Skeletal muscle cell (primary cell): ENCODE data around the gene MPZL3.
"Not testable (repeated sequence)": the region's sequence is repeated elsewhere in the genome, so short reads cannot be mapped to it uniquely, and the experiment has no call there.

Experiments used
- DNase-seq: peaks from one replicate; pipeline ENCODE4 v3.0.0-alpha.2; 2010; ENCODE audit warnings: low read depth
- H3K4me3 ChIP-seq: 2 replicates; pipeline ENCODE4 v1.5.1; 2011; ENCODE audit warnings: low read depth, mild to moderate bottlenecking, control low read depth, low read length, moderate library complexity

Gene MPZL3

DNA sequence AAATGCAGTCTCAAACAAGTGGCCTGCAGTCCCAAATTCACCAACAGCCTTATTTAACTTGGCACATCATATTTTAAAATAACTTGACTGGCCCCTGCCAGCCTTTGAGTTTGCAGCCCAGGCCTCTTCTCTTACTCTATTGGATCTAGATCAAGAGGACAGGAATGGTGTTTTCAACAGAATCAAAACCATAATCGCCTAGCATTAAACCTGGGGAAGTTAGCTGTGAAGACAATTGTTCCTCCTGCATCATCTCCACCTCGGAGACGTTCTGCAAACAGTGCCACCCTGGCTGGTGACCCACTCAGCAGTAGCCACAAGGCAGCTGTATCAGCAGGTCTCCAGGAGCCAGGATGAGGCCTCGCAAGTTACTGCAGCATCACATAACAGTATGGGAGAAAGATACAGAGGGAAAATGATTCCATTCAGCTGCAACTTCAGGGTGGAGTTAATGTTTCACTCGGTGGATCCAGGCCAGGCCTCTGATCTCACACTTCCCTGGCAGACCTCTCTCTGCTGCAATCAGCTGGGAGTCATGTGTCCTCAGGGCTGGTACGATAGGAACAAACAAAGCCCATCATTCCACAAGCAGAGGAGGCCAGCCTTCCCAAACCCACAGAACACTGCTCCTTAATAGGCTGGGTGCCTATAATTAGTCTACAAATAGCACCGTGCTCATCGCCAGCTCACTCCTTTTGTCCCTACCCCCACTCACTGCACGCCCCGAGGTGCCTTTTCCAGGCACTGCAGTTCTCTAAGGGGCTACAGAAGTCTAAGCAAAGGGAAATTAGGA, 57.1 kb downstream of the MPZL3 start:
- H3K4me3 ChIP-seq: no peak overlapping the region
- peak; percentile 28 for DNase-seq

DNA sequence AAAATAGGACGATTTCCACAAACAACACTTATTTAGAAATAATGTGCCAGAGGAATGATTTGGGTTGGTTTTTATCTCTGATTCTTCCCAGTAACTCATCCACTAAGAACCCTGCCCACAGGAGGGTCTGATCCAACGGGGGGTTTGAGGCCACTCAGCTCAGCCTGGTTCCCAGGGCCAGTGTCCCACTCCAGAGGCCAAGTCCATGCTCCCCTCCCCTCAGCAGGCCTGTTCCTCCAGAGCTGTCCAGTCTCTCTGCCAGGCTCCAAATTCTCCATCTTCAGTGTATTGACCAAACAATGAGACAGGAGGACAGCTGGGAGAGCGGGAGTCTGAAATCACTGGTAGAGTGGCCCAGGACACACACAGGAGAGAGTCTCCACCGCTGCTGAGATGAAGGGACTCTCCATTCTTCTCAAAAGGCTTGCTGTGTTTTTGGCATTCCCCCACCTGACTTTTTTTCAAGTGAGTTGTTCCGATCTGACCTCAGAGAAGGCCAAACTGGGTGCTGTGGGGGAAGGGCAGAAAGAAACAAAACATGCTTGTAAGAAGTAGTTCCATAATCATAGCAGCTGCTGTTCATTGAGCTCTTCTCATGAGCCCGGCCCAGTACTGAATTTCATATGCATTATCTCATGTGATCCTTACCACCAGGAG, 58.1 kb downstream of the MPZL3 start:
- DNase-seq: no peak
- no peak overlapping the region for H3K4me3 ChIP-seq

DNA sequence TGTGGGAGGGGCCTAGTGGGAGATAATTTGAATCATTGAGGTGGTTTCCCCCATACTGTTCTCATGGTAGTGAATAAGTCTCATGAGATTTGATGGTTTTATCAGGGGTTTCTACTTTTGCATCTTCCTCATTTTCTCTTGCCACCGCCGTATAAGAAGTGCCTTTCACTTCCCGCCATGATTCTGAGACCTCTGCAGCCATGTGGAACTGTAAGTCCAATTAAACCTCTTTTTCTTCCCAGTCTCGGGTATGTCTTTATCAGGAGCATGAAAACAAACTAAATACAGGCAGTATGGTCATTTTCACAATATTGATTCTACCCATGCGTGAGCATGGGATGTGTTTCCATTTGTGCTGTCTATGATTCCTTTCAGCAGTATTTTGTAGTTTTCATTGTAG, 59.3 kb downstream of the MPZL3 start:
- not testable (repeated sequence) for DNase-seq

DNA sequence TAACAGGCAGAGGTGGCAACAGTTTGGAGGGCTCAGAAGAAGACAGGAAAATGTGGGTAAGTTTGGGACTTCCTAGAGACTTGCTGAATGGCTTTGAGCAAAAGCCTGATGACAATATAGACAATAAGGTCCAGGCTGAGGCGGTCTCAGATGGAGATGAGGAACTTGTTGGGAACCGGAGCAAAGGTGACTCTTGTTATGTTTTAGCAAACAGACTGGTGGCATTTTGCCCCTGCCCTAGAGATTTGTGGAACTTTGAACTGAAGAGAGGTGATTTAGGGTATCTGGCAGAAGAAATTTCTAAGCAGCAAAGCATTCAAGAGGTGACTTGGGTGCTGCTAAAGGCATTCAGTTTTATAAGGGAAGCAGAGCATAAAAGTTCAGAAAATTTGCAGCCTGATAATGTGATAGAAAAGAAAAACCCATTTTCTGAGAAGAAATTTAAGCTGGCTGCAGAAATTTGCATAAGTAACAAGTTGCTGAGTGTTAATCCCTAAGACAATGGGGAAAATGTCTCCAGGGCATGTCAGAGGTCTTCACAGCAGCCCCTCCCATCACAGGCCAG, 61.1 kb downstream of the MPZL3 start:
- not testable (repeated sequence) for DNase-seq, H3K4me3 ChIP-seq

More for the DNA sequence above, 59.3 kb downstream of the MPZL3 start:
- not testable (repeated sequence) for H3K4me3 ChIP-seq

DNA sequence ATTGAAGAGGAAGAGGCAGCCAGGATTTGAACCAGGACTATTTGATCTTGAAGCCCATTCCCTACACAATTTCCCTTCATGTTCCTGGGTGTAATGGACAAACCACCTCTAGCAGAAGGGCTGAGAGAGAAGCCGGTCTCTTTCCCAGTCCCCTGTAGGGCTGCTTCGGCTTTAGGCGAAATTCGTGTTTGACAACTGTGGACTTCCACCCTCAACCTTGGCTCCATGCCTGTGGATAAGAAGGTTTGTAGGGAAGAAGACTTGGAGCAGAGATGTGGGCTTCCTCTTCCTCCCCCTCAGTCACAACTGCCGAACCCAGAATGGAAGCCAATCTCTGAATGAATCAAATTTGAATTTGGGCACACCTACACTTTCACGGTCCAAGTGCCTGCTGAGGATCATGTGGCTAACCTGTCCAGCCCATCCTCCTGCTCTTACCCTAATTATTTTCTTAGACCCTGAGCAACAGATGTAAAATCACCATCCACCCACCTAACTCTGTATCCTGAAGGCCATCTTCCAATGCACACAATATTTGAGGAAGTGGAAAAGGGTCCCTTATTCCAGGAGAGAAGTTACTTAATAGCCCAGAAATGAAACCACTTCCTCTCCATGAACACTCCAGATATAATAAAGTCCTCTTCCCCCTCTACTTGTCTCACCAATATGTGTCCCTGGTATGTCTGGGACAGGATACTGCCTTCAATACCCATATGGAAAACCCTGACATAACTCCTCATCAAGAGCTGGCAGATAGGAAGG, 65.6 kb downstream of the MPZL3 start:
- DNase-seq: no peak

DNA sequence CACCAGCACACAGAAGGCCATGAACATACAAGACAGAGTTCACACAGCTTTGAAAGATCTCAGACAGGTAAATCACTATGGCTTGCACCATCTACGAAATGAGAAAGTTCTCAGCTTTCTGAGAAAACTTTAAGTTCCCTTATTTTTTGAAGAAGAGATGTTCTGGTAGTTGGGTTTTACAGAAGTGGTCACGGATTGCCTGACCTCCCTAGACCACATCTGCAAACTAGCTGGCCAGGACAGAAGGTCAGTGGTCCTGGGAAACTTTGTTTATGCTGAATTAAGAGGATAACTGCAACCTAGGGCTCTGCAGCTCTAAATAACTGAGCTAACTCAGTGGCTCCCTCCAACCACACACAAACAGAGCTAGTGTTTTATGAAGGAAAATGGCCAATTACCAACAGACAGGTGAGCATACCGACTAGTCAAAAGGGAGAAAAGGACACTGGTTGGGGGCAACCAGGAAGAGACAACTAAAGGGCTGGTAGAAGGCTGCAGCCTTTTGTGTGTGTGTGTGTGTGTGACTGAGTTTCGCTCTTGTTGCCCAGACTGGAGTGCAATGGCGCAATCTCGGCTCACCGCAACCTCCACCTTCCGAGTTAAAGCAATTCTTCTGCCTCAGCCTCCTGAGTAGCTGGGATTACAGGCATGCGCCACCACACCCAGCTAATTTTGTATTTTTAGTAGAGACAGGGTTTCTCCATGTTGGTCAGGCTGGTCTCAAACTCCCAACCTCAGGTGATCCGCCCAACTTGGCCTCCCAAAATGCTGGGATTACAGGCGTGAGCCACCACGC, 67.2 kb downstream of the MPZL3 start:
- DNase-seq: no peak
- H3K4me3 ChIP-seq: no peak overlapping the region

More for the DNA sequence above, 65.6 kb downstream of the MPZL3 start:
- H3K4me3 ChIP-seq: no peak overlapping the region

DNA sequence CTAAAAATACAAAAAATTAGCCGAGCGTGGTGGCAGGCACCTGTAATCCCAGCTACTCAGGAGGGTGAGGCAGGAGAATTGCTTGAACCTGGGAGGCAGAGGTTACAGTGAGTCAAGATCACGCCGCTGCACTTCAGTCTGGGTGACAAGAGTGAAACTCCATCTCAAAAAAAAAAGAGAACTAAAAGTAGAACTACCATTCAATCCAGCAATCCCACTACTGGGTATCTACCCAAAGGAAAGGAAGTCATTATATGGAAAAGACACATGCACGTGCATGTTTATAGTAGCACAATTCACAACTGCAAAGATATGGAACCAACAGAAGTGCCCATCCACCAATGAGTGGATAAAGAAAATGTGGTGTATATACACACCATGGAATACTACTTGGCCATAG, 68.5 kb downstream of the MPZL3 start:
- DNase-seq, H3K4me3 ChIP-seq: not testable (repeated sequence)

DNA sequence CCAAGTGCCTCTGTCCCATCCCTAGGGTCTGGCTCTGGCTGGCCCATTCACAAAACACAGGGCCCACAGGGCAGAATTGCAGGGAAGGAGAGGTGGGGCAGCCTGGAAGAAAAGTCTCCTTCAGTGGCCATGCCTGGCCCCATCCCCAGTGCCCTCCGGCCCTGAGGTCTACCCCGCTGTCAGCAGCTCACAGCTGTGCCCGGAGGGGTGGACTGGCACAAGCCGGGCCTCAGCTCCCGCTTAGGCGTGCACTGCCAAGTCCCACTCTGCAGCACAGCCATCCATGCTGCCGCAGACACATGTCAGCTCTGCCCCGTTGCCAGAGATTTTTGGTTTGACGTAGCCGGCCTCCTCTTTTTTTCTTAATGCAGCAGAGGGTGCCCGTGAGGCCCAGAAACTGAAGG, 71.9 kb downstream of the MPZL3 start:
- no peak overlapping the region for H3K4me3 ChIP-seq
- no peak for DNase-seq

DNA sequence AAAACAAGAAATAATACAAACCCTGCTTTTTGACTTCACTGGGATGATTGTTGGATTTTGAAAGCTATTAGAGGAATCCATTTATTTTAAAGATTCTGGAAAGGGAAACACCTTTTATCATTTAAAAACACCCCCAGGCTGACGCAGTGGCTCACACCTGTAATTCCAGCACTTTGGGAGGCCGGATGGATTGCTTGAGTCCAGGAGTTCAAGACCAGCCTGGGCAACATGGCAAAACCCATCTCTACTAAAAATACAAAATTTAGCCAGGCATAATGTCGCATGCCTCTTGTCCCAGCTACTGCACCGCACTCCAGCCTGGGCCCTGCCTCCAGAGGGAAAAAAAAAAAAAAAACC, 75.4 kb downstream of the MPZL3 start:
- no peak for DNase-seq
- H3K4me3 ChIP-seq: no peak overlapping the region
